IPS-NIHi11 (cell line): ENCODE measurements around the gene ELL2.
"Not testable (repeated sequence)": the region's sequence is repeated elsewhere in the genome, so short reads cannot be mapped to it uniquely, and the experiment has no call there.

Source experiments
- DNase-seq: peaks from one replicate; pipeline ENCODE4 v3.0.0; 2012; ENCODE audit warnings: mixed read lengths, low spot score

Gene ELL2

GRCh38 chr5:95838001-95838520 is 123.6 kb downstream of the ELL2 start:
- DNase-seq = no peak

GRCh38 chr5:95837492-95837891 is 124.2 kb downstream of the ELL2 start:
- no peak for DNase-seq

DNA sequence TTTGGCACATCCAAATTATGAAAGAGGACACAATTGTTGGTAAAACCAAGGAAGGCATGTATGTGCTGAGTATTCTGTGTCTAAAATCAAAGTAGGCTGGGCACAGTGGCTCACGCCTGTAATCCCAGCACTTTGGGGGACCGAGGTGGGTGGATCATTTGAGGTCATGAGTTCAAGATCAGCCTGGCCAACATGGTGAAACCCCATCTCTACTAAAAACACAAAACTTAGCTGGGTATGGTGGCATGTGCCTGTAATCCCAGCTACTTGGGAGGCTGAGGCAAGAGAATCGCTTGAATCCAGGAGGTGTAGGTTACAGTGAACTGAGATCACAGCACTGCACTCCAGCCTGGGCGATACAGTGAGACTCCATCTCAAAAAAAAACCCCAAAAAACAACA is 124.7 kb downstream of the ELL2 start:
- not testable (repeated sequence) for DNase-seq

GRCh38 chr5:95836544-95836943 is 125.1 kb downstream of the ELL2 start:
- no peak for DNase-seq

GRCh38 chr5:95835682-95836385 is 125.8 kb downstream of the ELL2 start:
- no peak for DNase-seq
